ENCODE data around the gene DCBLD1. TPM values are rescaled to one million over a fixed set of nuclear protein-coding genes. Genes with fewer than 3 reads are reported as not detected.
"Not testable (repeated sequence)": the region's sequence is repeated elsewhere in the genome, so short reads cannot be mapped to it uniquely, and the experiment has no call there.

Gene DCBLD1
- polyA plus RNA-seq = 14.2 TPM
- long read RNA-seq, donor 1, partial matches to known transcripts = 0 of 2 reads
- long read RNA-seq, donor 1, other reads (novel, unspliced or antisense) = 0 of 2 reads
- long read RNA-seq, donor 2, partial matches to known transcripts = 0 of 3 reads
- long read RNA-seq, donor 2, other reads (novel, unspliced or antisense) = 0 of 3 reads
- long read RNA-seq, donor 3, partial matches to known transcripts = 0 of 2 reads
- long read RNA-seq, donor 3, other reads (novel, unspliced or antisense) = 0 of 2 reads
- long read RNA-seq, donor 4 = 0 reads
- long read RNA-seq, donor 5 = 0 reads
- long read RNA-seq, donor 6, partial matches to known transcripts = 0 of 1 reads
- long read RNA-seq, donor 6, other reads (novel, unspliced or antisense) = 0 of 1 reads
- long read RNA-seq, donor 7, partial matches to known transcripts = 0 of 1 reads
- long read RNA-seq, donor 7, other reads (novel, unspliced or antisense) = 0 of 1 reads
- long read RNA-seq, donor 8, partial matches to known transcripts = 0 of 2 reads
- long read RNA-seq, donor 8, other reads (novel, unspliced or antisense) = 0 of 2 reads
- long read RNA-seq, donor 9, partial matches to known transcripts = 0 of 1 reads
- long read RNA-seq, donor 9, other reads (novel, unspliced or antisense) = 0 of 1 reads
- long read RNA-seq, donor 10, partial matches to known transcripts = 0 of 1 reads
- long read RNA-seq, donor 10, other reads (novel, unspliced or antisense) = 0 of 1 reads
- long read RNA-seq, donor 11, partial matches to known transcripts = 0 of 1 reads
- long read RNA-seq, donor 11, other reads (novel, unspliced or antisense) = 0 of 1 reads

- no CpG with 5 or more reads among the region's 96 CpGs for WGBS (ENCODE audit: insufficient coverage, low lambda C conversion rate)
- H3K9me3 ChIP-seq (ENCODE audit: control insufficient read depth, low read depth, low read length) = no peaks in the 10 kb centered on the region
- DNase-seq = peak; percentile 79 to 91
- peak within 1 kb of the TSS; percentile 85 for H3K27ac ChIP-seq (ENCODE audit: low read length)
- peaks cover 24% of the 10 kb centered on the region for H3K4me1 ChIP-seq (ENCODE audit: control insufficient read depth, insufficient read depth, low read length)
- H3K4me3 ChIP-seq (ENCODE audit: low read length) = peak within 1 kb of the TSS; percentile 76
- H3K36me3 ChIP-seq (ENCODE audit: control insufficient read depth, insufficient read depth, low read length) = peaks cover 4% of the 10 kb centered on the region
- no peaks in the 10 kb centered on the region for H3K27me3 ChIP-seq (ENCODE audit: control insufficient read depth, insufficient read depth, low read length)
Observed at GRCh38 chr6:117482240-117483003, at the start of gene DCBLD1. DCBLD1 (plus strand) TSS chr6:117482674; CDS start chr6:117482782, 108 bp downstream.

- Histone ChIP-seq H3K27me3 (ENCODE audit: control insufficient read depth, insufficient read depth, low read length) (no peaks in the 10 kb centered on the region), H3K27ac (ENCODE audit: low read length) (no peak overlapping the region), H3K4me1 (ENCODE audit: control insufficient read depth, insufficient read depth, low read length) (no peaks in the 10 kb centered on the region), H3K4me3 (ENCODE audit: low read length) (no peak overlapping the region), H3K36me3 (ENCODE audit: control insufficient read depth, insufficient read depth, low read length) (no peaks in the 10 kb centered on the region), H3K9me3 (ENCODE audit: control insufficient read depth, low read depth, low read length) (no peaks in the 10 kb centered on the region)
- WGBS (ENCODE audit: insufficient coverage, low lambda C conversion rate) = no CpG with 5 or more reads among the region's 2 CpGs
- DNase-seq = no peak
Observed at GRCh38 chr6:117440706-117441525, 41.6 kb upstream of the DCBLD1 start.

- Histone ChIP-seq H3K27ac (ENCODE audit: low read length) (no peak overlapping the region), H3K36me3 (ENCODE audit: control insufficient read depth, insufficient read depth, low read length) (no peaks in the 10 kb centered on the region), H3K4me1 (ENCODE audit: control insufficient read depth, insufficient read depth, low read length) (no peaks in the 10 kb centered on the region), H3K4me3 (ENCODE audit: low read length) (no peak overlapping the region), H3K27me3 (ENCODE audit: control insufficient read depth, insufficient read depth, low read length) (no peaks in the 10 kb centered on the region), H3K9me3 (ENCODE audit: control insufficient read depth, low read depth, low read length) (no peaks in the 10 kb centered on the region)
- DNase-seq = no peak
- WGBS (ENCODE audit: insufficient coverage, low lambda C conversion rate) = 86% methylated on average over 1 of the region's 2 CpGs
Observed at GRCh38 chr6:117441824-117442264, 40.6 kb upstream of the DCBLD1 start.

GRCh38 chr6:117442313-117442712 lies 40.2 kb upstream of the DCBLD1 start:
- WGBS (ENCODE audit: insufficient coverage, low lambda C conversion rate) = 100% methylated on average over 3 of the region's 8 CpGs
- H3K4me3 ChIP-seq (ENCODE audit: low read length) = not testable (repeated sequence)

GRCh38 chr6:117444600-117444999 lies 37.9 kb upstream of the DCBLD1 start:
- H3K9me3 ChIP-seq (ENCODE audit: control insufficient read depth, low read depth, low read length) = no peaks in the 10 kb centered on the region
- H3K27ac ChIP-seq (ENCODE audit: low read length) = no peak overlapping the region
- no peaks in the 10 kb centered on the region for H3K4me1 ChIP-seq (ENCODE audit: control insufficient read depth, insufficient read depth, low read length)
- H3K4me3 ChIP-seq (ENCODE audit: low read length) = no peak overlapping the region
- no peaks in the 10 kb centered on the region for H3K27me3 ChIP-seq (ENCODE audit: control insufficient read depth, insufficient read depth, low read length)
- 88% methylated on average over 1 of the region's 2 CpGs for WGBS (ENCODE audit: insufficient coverage, low lambda C conversion rate)
- H3K36me3 ChIP-seq (ENCODE audit: control insufficient read depth, insufficient read depth, low read length) = no peaks in the 10 kb centered on the region
- DNase-seq = no peak

More at GRCh38 chr6:117442313-117442712, 40.2 kb upstream of the DCBLD1 start:
- H3K27ac ChIP-seq (ENCODE audit: low read length); H3K4me1 ChIP-seq (ENCODE audit: control insufficient read depth, insufficient read depth, low read length); DNase-seq; H3K36me3 ChIP-seq (ENCODE audit: control insufficient read depth, insufficient read depth, low read length); H3K27me3 ChIP-seq (ENCODE audit: control insufficient read depth, insufficient read depth, low read length); H3K9me3 ChIP-seq (ENCODE audit: control insufficient read depth, low read depth, low read length): not testable (repeated sequence)

GRCh38 chr6:117446861-117447260 lies 35.6 kb upstream of the DCBLD1 start:
- Histone ChIP-seq H3K27ac (ENCODE audit: low read length) (no peak overlapping the region), H3K4me3 (ENCODE audit: low read length) (no peak overlapping the region), H3K36me3 (ENCODE audit: control insufficient read depth, insufficient read depth, low read length) (no peaks in the 10 kb centered on the region), H3K27me3 (ENCODE audit: control insufficient read depth, insufficient read depth, low read length) (no peaks in the 10 kb centered on the region), H3K4me1 (ENCODE audit: control insufficient read depth, insufficient read depth, low read length) (peaks cover 13% of the 10 kb centered on the region), H3K9me3 (ENCODE audit: control insufficient read depth, low read depth, low read length) (no peaks in the 10 kb centered on the region)
- no peak for DNase-seq
- 100% methylated on average over 2 of the region's 3 CpGs for WGBS (ENCODE audit: insufficient coverage, low lambda C conversion rate)

GRCh38 chr6:117448011-117448410 lies 34.5 kb upstream of the DCBLD1 start:
- WGBS (ENCODE audit: insufficient coverage, low lambda C conversion rate) = no CpG with 5 or more reads among the region's 5 CpGs

GRCh38 chr6:117448732-117449485 lies 33.6 kb upstream of the DCBLD1 start:
- no peak overlapping the region for H3K27ac ChIP-seq (ENCODE audit: low read length)
- peaks cover 15% of the 10 kb centered on the region for H3K4me1 ChIP-seq (ENCODE audit: control insufficient read depth, insufficient read depth, low read length)
- H3K9me3 ChIP-seq (ENCODE audit: control insufficient read depth, low read depth, low read length) = no peaks in the 10 kb centered on the region
- WGBS (ENCODE audit: insufficient coverage, low lambda C conversion rate) = no CpG with 5 or more reads among the region's 6 CpGs
- DNase-seq = no peak
- H3K27me3 ChIP-seq (ENCODE audit: control insufficient read depth, insufficient read depth, low read length) = no peaks in the 10 kb centered on the region
- H3K36me3 ChIP-seq (ENCODE audit: control insufficient read depth, insufficient read depth, low read length) = no peaks in the 10 kb centered on the region
- H3K4me3 ChIP-seq (ENCODE audit: low read length) = no peak overlapping the region

More at GRCh38 chr6:117448011-117448410, 34.5 kb upstream of the DCBLD1 start:
- Histone ChIP-seq H3K27me3 (ENCODE audit: control insufficient read depth, insufficient read depth, low read length) (no peaks in the 10 kb centered on the region), H3K4me1 (ENCODE audit: control insufficient read depth, insufficient read depth, low read length) (peaks cover 15% of the 10 kb centered on the region), H3K9me3 (ENCODE audit: control insufficient read depth, low read depth, low read length) (no peaks in the 10 kb centered on the region), H3K4me3 (ENCODE audit: low read length) (no peak overlapping the region), H3K27ac (ENCODE audit: low read length) (no peak overlapping the region), H3K36me3 (ENCODE audit: control insufficient read depth, insufficient read depth, low read length) (no peaks in the 10 kb centered on the region)
- DNase-seq = no peak

Measured in large intestine (tissue), 12 donors.